Gastroesophageal sphincter (tissue), 3 donors: ENCODE data around the gene EPM2A.

ENCODE experiments used
- CTCF ChIP-seq, 4 experiments: fragments of 200-600 bp in 2 of 4; fragments of 450-650 bp in 2 of 4; sonication (generic) in 1 of 4; IDR thresholded peaks; one replicate each; pipeline ENCODE4 v1.5.1; 2017 to 2019; ENCODE audit warnings: antibody characterized with exemption in 4 of 4, mild to moderate bottlenecking in 2 of 4, moderate library complexity in 2 of 4
- POLR2A ChIP-seq, 2 donors: fragments of 450-650 bp; IDR thresholded peaks; one replicate each; pipeline ENCODE4 v1.6.1; 2017; ENCODE audit warnings: antibody characterized with exemption in 2 of 2, mild to moderate bottlenecking in 2 of 2, moderate library complexity in 1 of 2
- POLR2AphosphoS5 ChIP-seq: sonication (generic); formaldehyde crosslinking; IDR thresholded peaks from one replicate; pipeline ENCODE4 v1.6.1; 2017; ENCODE audit warnings: antibody characterized with exemption

- no peak for TF ChIP-seq POLR2A (IDR thresholded peaks at IDR 0.05)
- no peak for TF ChIP-seq POLR2AphosphoS5
- no peak for TF ChIP-seq CTCF (IDR thresholded peaks at IDR 0.05)
Measured at GRCh38 chr6:145601397-145601796, 133.9 kb downstream of the EPM2A start.
